GM21423 (cell line): ENCODE measurements around the gene HNRNPR.
"Not testable (repeated sequence)": the region's sequence is repeated elsewhere in the genome, so short reads cannot be mapped to it uniquely, and the experiment has no call there.

ENCODE experiments used
- ATAC-seq: cut with Tn5 transposase; IDR thresholded peaks from one replicate; pipeline ENCODE4 v1.9.1; 2021; ENCODE audit warnings: mild to moderate bottlenecking, moderate library complexity; ENCODE audit not compliant: unreplicated experiment

HNRNPR gene

DNA sequence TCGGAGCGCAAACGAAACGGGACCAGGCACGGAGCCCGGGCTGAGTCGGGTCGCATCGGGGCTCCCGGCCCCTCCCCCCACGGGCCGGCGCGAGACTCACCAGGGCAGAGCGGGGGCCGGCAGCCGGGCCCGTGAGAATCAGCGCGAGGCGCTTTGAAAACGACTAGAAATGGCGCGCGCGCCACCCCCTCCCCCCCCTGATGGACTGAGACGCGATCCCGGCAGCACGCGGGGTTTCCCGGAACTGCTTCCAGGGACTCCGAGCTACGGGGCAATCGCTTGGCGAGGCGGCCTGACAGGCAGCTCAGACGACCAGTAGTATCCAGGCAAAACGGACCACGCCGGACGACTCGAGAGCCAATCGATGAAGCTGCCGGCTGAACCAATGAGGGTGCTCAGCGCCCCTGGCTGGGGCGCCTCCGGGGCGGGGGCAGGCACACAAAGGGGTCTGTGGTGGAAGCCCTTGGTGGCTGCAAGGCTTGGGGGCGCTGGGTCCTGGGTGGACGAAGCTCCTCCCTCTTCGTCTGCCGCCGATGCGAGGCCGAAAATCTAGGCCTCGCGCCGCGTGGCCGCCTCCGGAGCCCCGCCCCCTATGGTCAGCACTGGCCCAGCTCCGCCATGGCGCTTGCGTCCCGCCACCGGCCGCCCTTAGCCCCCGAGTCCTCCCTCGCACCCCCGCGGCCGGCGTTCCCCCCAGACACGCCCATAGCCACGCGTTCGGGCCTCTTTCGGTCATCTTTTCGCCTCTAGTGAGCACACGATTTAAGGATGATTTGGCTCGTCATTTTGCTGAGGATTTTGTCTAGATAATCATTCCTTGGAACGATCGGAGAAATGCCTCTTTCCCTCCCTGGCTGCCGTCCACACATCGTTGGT lies at the start of gene HNRNPR:
Gene HNRNPR, minus strand, starts transcription at position 174 of the 876 bp plus-strand sequence. CDS start 3,276 bp downstream, outside the sequence.
- peak; percentile 91 for ATAC-seq

DNA sequence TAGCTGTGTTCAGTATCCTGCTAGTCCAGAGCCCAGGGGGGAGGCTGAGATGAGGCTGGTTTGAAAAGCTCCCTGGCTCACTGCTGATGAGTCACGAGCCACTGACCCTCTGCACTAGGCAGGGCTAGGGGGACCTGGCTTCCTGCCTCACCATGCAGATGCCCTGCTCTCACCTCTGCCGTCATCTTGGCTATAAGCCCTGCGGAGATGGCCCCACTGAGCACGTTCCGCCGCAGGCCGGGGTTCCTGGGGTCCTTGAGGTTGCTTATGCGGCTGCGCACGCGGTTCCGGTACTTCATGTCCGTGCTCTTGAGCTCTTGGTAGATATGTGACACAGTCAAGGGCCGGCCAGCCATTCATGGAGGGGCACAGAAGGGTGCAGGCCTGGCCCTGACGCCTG lies 49.6 kb upstream of the HNRNPR start:
- ATAC-seq: no peak

DNA sequence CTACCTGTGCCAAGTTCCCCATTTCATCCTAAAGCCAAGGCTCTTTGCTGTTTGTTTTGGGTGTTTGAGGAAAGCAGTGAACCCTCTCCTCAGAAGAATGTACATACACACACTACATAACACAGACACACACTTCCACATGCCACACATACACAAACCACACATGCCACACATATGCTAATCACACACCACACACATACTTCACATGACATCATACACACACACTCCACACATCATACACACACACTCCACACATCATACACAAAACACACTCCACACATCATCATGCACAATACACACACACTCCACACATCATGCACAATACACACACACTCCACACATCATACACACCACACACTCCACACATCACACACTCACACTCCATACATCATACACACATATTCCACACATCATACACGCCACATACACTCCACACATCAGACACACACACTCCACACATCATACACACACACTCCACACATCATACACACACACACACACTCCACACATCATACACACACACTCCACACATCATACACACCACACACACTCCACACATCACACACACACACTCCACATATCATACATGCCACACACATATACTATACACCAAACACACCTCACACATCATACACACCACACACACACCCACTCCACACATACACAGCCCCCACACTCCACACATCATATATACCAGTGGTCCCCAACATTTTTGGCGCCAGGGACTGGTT lies 48.2 kb upstream of the HNRNPR start:
- no peak for ATAC-seq

DNA sequence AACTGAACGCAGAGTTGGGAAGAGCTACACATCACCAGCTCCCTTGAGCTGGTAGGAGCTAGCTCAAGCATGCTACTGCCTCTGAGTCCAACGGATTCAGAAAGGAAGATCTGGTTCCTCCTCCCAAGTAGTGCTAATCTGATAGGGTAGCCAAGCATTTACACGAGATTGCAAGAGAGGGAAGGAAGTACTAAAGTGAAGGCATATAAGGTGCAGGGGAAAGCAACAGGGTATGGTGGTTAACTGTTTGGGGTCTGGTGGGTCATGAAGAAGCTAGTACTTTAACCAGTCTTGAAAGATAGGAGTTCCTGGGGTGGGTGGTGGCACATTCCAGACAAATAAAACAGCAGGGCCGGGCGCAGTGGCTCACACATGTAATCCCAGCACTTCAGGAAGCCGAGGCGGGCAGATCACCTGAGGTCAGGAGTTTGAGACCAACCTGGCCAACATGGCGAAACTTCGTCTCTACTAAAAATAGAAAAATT lies 45.8 kb upstream of the HNRNPR start:
- ATAC-seq: no peak

DNA sequence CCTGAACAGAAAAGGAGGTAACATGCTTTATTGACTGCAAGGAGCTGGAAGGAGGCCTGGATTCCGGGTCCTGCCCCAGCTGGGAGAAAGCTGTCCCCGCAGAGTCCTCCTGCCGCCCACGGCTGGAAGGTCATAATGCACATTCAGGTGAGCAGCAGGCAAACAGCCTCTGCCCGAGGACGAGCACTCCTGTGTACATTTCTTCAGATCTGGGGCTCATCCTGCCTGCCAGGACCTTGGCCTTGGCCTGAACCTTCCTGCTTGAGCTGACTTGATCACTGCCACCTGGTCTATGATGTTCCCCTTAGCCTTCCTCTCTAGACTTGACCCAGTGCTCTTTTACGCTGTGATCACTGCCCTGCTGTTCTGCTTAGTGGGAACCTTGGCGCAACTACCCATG lies 43.4 kb upstream of the HNRNPR start:
- ATAC-seq: no peak

DNA sequence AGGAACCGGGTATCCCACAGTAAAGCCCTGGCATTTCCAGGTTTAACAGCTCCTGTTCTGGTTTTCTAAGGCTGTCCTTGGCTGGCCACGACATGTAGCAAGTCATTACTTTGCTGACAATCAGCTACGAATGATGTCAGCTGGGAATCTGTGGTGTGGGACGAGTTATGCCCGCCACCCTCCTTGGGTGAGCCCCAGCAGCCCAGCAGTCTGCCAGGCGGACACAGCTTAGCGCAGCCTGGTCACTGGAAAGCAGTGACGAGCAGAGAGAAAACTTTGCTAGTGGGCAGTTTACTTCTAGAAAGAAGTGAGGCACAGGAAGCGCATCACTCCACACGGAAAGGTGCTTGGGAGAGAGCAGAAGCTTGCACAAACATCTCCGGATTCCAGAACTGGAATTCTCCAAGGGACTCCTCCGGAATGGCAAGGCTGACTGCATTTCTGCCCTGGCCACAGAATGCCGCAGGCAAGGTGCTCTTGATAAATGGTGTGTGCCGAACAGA lies 41.1 kb upstream of the HNRNPR start:
- ATAC-seq: no peak

DNA sequence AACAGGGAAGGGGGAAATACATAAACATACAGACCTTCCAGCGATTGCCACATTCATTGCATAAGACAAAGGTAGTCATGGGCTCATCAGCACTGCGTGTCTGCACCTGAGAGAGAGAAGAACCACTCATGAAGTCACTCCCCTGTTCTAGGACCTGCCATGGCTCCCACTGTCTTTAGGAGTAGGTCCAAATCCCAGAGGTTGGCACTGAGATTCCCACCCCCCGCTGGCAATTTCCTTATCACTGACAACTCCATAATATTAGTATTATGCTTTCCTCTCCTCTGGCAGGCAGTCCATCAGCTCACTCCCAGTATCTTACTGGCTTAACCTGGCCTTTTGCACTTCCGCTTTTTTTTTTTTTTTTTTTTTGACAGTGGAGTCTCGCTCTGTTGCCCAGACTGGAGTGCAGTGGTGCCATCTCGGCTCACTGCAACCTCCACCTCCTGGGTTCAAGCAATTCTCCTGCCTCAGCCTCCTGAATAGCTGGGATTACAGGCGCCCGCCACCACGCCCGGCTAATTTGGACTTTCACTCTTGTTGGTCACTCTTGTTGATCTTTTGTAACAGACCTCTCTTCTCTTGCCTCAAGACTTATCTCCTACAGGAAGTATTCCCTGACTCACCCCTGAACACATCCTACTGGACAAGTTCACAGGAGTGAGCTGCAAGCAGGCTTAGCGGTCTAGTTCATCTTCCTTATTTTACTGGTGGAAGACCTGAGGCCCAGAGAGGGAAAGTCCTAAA lies 40.4 kb upstream of the HNRNPR start:
- ATAC-seq: no peak

DNA sequence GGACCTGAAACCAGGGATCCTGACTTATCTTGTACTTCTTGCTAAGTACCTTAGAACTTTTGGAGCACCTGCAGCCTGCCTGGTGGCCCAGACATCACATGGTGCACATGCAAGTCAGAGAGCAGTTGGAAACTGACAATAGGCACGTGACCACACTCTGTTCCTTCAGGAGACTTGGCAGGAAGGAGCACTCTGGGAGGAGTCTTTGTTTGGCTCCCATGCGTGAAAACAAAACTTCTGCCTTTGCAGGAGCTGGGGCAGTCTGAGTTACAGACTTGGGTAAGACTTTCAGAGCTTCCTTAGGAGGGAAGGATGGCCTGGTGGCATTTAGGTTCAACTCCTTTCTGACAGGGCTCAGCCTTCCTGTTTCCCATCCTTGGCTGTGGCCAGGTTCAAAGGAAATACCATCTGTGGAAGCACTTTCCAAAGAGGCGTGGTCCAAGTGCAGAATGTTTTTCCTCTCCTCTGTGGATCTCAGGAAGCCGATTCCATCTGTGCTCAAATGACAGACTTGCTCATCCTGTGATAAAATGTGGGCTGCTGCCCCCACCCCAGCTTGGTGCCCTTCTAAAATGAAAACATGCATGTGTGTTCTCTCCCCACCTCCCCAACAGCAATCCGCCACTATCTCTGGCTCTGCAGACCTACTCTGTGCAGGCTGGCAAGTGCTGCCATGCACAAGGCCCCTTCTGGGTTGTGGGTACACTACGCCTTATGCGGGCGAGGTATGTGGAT lies 39.7 kb upstream of the HNRNPR start:
- no peak for ATAC-seq

DNA sequence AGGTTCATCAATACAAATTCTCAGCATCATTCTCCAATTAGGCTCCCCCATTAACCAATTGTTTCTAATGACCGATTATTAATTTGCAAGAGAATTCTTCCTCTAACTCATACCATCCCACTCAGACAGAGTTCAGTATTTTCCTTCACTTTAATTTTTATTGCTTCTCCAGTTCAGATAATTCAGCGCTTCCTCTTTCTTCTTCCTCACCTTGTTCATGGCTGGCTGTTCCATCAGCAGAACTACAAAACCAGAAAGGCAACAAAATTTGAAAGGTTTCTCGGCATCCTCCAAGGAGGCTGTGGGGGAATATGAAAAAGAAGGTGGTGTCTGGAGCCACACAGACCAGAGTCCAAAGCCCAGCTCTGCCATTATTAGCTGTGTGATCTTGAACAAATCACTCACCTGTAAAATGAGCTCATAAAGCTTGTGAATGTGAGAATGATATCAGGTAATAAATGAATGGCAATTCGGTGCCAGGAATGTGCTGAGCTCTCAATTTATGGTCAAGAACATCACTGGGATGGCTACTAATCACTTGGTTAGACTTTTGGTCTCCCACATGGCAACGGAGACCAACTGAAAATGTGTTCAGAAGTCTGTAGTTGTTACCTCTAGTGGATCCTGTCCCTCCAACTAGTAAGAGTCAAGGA lies 37.3 kb upstream of the HNRNPR start:
- no peak for ATAC-seq

DNA sequence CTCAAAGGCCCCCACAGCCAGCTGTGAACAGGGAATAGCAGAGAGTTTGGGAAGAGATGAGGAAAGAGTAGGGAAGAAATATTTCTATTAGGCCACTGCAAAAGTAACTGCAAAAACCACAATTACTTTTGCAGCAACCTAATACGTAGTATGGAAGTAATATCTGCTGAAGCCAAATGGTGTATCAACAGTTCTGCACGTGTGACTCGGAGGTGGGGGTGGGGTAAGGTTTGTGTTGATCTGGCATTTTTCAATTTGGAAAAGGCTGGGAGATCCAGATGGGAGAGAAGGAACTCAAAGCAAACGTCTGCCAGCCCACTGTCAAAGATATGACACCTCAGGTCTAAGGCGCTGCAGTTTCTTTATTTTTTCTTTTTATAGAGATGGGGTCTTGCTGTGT lies 36.6 kb upstream of the HNRNPR start:
- ATAC-seq: no peak

DNA sequence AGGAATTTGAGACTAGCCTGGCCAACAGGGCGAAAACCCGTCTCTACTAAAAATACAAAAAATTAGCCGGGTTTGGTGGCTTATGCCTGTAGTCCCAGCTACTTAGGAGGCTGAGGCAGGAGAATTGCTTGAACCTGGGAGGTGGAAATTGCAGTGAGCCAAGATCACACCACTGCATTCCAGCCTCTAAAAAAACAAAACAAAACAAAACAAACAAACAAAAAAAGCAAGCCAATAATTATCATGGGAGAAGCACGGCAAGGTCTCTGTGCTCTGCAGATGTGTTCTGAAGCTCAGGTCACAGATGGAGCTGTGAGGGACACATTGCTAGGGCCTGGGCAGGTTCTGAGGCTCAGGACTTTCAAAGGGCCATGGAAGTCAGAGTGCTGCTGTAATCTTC lies 36.2 kb upstream of the HNRNPR start:
- ATAC-seq: not testable (repeated sequence)

DNA sequence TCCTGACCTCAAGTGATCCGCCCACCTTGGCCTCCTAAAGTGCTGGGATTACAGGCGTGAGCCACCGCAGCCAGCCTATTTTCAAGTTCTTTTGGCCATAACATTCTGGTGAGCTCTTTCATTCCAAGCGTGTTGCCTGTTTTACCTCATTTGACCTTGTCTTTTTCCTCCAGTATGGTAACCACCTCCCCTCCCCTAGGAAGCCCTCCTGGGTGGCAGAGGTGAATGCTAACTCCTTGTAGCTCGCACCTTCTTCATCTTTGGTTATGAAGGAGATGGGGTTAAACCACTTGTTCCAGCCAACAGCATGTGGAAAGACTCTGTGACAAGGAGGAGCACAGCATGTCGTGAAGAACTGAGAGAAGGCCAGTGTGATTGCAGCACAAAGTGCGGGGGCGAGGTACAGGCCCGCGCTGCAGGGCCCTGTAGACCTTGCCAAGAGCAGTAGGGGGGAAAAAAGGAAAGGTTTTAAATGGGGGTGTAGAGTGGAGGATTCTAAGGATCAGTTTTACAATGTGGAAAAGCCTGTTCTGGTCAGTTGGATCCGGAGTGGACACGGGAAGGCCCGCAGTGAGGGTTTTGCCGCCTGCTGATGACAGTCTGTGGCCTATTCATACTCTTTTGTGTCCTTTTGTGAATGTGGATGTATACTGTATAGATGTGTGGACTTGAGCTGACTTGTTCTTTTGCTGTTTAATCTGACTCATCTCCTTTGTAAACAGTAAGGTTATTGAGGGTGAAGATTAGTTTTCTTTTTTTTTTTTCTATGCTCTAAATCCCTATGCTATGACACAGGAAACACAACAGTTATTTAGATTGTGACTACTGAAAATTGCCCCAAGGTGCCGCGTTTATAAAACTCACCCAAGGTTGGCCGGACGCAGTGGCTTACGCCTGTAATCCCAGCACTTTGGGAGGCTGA lies 33.1 kb upstream of the HNRNPR start:
- ATAC-seq: no peak

DNA sequence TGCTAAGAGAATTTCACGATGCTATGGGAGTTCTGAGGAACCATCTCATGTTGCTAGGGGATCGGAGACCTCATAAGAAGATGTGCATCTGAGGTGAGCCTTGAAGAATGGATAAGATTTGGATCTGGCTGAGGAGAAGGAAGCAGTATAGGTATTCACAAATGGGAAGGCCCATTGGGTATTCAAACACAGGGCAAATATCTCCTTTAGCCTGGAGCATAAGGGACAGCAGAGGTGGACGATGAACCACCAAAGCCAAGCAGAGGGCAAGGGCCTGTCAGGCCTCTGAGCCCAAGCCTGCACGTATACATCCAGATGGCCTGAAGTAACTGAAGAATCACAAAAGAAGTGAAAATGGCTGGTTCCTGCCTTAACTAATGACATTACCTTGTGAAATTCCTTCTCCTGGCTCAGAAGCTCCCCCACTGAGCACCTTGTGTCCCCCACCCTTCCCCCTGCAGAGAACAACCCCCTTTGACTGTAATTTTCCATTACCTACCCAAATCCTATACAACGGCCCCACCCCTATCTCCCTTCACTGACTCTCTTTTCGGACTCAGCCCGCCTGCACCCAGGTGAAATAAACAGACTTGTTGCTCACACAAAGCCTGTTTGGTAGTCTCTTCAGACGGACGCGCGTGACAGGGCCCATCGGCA lies 30.1 kb upstream of the HNRNPR start:
- ATAC-seq: not testable (repeated sequence)

DNA sequence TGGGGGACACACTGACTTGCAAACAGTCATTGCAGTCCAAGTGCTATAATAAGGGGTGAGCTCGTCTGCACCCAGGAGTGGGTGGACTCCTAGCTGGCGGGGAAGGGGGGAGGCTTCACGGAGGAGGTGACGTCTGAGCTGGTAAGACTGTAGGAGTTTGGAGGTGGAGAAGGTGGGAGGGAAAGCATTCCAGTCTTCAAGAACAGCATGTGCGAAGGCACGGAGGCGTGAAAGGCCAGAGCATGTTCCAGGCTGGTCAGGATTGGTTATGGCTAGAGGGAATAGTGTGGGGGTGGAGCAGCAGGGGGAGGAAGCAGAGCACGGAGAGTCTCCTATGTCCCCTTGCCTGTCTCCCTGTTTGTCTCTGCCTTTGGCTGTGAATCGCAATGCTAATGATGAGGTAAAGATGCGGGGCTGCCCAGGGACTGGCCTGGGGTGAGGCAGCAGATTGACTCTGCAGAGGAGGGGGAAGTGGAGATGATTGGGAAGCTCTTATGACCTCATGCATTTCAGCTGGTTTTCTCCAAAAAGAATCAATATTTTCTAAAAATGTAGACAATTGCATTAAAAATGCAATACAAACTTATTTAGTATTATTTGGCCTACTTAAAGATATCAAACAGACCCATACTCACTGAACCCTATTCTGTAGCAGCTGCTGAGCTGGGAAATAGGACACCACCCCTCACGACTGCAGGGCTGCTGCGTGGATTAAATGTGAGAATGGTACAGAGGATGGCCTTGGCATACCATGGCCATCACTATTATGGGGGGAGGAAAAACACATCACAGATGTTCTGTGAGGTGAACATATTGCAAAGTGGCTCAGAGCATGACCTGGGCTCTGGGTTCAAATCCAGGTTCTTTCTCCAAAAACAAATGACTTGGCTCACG lies 28.1 kb upstream of the HNRNPR start:
- no peak for ATAC-seq

DNA sequence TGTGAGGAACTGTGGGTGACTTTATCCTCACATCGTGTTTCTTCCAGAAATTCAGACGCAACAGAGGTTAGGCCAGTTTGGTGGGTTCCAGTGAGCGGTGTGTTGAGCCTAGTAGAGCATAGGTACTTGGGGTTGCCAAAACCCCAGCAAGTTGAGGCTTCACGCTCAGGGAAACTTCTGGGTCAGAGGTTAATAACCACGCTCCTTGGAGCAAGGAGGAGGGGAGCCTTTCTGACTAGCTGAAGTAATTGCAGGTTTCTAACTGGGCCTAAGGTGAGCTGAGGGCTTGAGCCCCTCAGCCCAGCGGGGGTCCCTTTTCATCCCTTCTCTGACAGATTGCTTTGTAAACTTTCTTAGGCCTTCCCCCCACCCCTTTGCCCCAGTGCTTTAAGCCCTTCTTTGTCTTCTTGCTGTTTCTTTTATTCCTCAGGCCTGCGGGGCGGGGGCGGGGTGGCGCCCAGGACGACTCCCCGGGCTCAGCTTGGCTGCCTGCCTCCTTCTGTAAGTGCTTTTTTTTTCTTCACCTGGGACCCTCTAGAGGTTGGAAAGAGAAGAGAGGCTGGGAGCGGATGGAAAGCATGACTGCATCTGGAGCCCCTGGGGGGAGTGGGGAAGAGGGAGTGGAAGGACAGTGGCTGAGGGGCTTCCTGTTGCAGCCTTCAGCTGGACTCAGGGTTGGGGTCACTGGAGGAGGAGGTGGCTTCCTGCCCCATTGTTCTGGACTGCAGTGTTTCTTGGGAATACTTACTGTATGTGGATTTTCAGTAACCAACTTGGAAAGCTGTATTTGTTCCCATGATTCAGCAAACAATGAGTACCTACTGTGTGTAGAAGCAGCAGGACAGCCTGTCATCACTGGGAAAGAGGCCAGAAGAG lies 26.9 kb upstream of the HNRNPR start:
- no peak for ATAC-seq

DNA sequence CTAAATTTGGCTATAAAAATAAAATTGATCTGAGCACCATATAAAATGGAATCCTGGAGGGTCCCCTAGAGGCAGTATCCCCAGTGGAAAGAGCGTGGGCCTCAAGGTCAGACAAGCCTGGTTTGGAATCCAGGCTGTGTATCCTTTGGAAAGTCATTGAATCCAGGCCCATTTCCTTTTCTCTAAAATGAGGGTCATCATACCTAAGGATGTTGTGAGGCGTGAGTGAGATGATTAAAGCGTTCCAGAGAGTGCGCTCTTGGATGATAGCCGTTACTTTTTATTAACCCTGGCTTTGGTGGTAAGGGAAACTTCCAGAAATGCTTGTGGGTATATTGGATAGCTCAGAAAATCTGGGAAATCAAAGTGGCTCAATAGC lies 26.2 kb upstream of the HNRNPR start:
- no peak for ATAC-seq
